NB4 (cell line): ENCODE measurements around the gene ASCL1.

ENCODE experiments used
- CTCF ChIP-seq: IDR thresholded peaks from one replicate; pipeline ENCODE4 v1.5.1; 2012; ENCODE audit warnings: low read depth, low read length
- MAX ChIP-seq: IDR thresholded peaks from 2 replicates; pipeline ENCODE4 v1.6.1; 2011; ENCODE audit warnings: low read depth, low read length
- MYC ChIP-seq: IDR thresholded peaks from 2 replicates; pipeline ENCODE4 v1.6.1; 2011; ENCODE audit warnings: low read depth, low read length
- POLR2A ChIP-seq: IDR thresholded peaks from 2 replicates; pipeline ENCODE4 v1.6.1; 2011; ENCODE audit warnings: mild to moderate bottlenecking; ENCODE audit not compliant: insufficient read length; ENCODE audit errors: extremely low read depth

- TF ChIP-seq POLR2A = no peak
- TF ChIP-seq CTCF = no peak
- no peak for TF ChIP-seq MYC
- no peak for TF ChIP-seq MAX
Measured at GRCh38 chr12:102951841-102952240, 5.6 kb upstream of the ASCL1 start.
